Common myeloid progenitor, CD34-positive (primary cell): ENCODE measurements around the gene ACTL6B.

ENCODE experiments used
- CTCF ChIA-PET: fragments of 350-600 bp; sonication (Branson Sonifier 250); formaldehyde crosslinking; loops from one replicate; lab custom pipeline; 2021; ENCODE audit warnings: antibody characterized with exemption; lab: Charles Lee
- POLR2A ChIA-PET: fragments of 350-600 bp; sonication (Branson Sonifier 250); formaldehyde crosslinking; loops from one replicate; lab custom pipeline; 2021; ENCODE audit warnings: antibody characterized with exemption; lab: Charles Lee
- DNase-seq, 3 donors: peaks; one replicate each; pipeline versions ENCODE4 v3.0.0 to v3.0.0-alpha.2; 2013
- H3K27ac ChIP-seq, 2 experiments: 1 replicate in 1 of 2; 2 replicates in 1 of 2; pipeline ENCODE4 v1.7.0; 2013; ENCODE audit warnings: inconsistent platforms in 2 of 2, low read length in 2 of 2, mild to moderate bottlenecking in 2 of 2, low read depth in 1 of 2, moderate library complexity in 1 of 2; ENCODE audit not compliant: severe bottlenecking in 2 of 2, insufficient read depth in 1 of 2, poor library complexity in 1 of 2
- H3K27me3 ChIP-seq, 5 experiments: replicated peaks in 2 of 5; 1 replicate in 3 of 5; 2 replicates in 2 of 5; pipeline versions ENCODE4 v1.6.1 to v1.7.0; 2013; ENCODE audit warnings: low read length in 4 of 5, mild to moderate bottlenecking in 2 of 5, moderate library complexity in 2 of 5, inconsistent platforms in 1 of 5; ENCODE audit not compliant: insufficient read depth in 5 of 5, control insufficient read depth in 4 of 5
- H3K36me3 ChIP-seq, 4 experiments: 1 replicate in 2 of 4; 2 replicates in 2 of 4; pipeline versions ENCODE4 v1.6.1 to v1.7.0; 2013; ENCODE audit warnings: low read length in 3 of 4, control low read depth in 1 of 4, mild to moderate bottlenecking in 1 of 4; ENCODE audit not compliant: control insufficient read depth in 4 of 4, insufficient read depth in 4 of 4
- H3K4me1 ChIP-seq, 4 experiments: 1 replicate in 3 of 4; 2 replicates in 1 of 4; pipeline versions ENCODE4 v1.6.1 to v1.7.1; 2013; ENCODE audit warnings: low read length in 3 of 4, mild to moderate bottlenecking in 3 of 4, control low read depth in 1 of 4, inconsistent platforms in 1 of 4, moderate library complexity in 1 of 4; ENCODE audit not compliant: control insufficient read depth in 4 of 4, insufficient read depth in 4 of 4; ENCODE audit errors: control extremely low read depth in 1 of 4
- H3K4me3 ChIP-seq, 7 experiments: 1 replicate in 4 of 7; 2 replicates in 3 of 7; pipeline versions ENCODE4 v1.5.1 to v1.7.0; 2013; ENCODE audit warnings: mild to moderate bottlenecking in 7 of 7, low read length in 6 of 7, moderate library complexity in 6 of 7, inconsistent platforms in 2 of 7, low read depth in 2 of 7, control low read depth in 1 of 7; ENCODE audit not compliant: insufficient read depth in 4 of 7, control insufficient read depth in 1 of 7; ENCODE audit errors: extremely low read depth in 1 of 7
- H3K9me3 ChIP-seq, 5 experiments: 1 replicate in 4 of 5; 2 replicates in 1 of 5; pipeline versions ENCODE4 v1.6.1 to v1.7.1; 2013; ENCODE audit warnings: low read length in 4 of 5, mild to moderate bottlenecking in 2 of 5, inconsistent platforms in 1 of 5, low read depth in 1 of 5, moderate library complexity in 1 of 5; ENCODE audit not compliant: control insufficient read depth in 4 of 5, insufficient read depth in 2 of 5; ENCODE audit errors: control extremely low read depth in 1 of 5
- WGBS: methylation state at CpG from one replicate; pipeline ENCODE4 v1.1.5; 2013; ENCODE audit not compliant: insufficient coverage; 5-methylcytosine and 5-hydroxymethylcytosine counted together

The ACTL6B gene

GRCh38 chr7:100620239-100620638, 36.0 kb downstream of the ACTL6B start:
- no peak for DNase-seq
- Histone ChIP-seq H3K9me3 (no peaks in the 10 kb centered on the region), H3K27me3 (no peaks in the 10 kb centered on the region), H3K27ac (no peak overlapping the region), H3K4me1 (no peaks in the 10 kb centered on the region), H3K36me3 (peaks cover 0 to 2% (median 0%) of the 10 kb centered on the region in 4 experiments), H3K4me3 (no peak overlapping the region)
- ChIA-PET POLR2A (no interaction called here), CTCF (interaction anchor here (1.1 to 1.7 kb wide), 3 partner anchors 9 to 14 kb away, joined by 4 to 5 read pairs (median 5); no protein-coding TSS in a partner anchor)
- 100% methylated on average over 1 of the region's 6 CpGs for WGBS

GRCh38 chr7:100614308-100614861, 41.9 kb downstream of the ACTL6B start:
- Histone ChIP-seq H3K4me3 (no peak overlapping the region), H3K4me1 (peaks cover 4 to 24% (median 19%) of the 10 kb centered on the region in 4 experiments), H3K27me3 (no peaks in the 10 kb centered on the region), H3K36me3 (peaks cover 0 to 2% (median 0%) of the 10 kb centered on the region in 4 experiments), H3K27ac (no peak overlapping the region), H3K9me3 (no peaks in the 10 kb centered on the region)
- WGBS: 92% methylated on average over 2 of the region's 6 CpGs
- DNase-seq: no peak
- ChIA-PET POLR2A (interaction anchor here (0.6 kb wide), 1 partner anchor 29 kb away, joined by 5 read pairs; no protein-coding TSS in a partner anchor), CTCF (interaction anchor here (0.9 to 6.9 kb wide), 17 partner anchors 8 to 91 kb away, joined by 3 to 55 read pairs (median 5); partner anchors contain the start of gene POP7)

GRCh38 chr7:100613412-100614175, 42.7 kb downstream of the ACTL6B start:
- ChIA-PET CTCF (interaction anchor here (0.6 to 6.9 kb wide), 23 partner anchors 9 to 223 kb away, joined by 3 to 55 read pairs (median 4); partner anchors contain the start of gene POP7), POLR2A (interaction anchor here (0.6 kb wide), 1 partner anchor 21 kb away, joined by 3 read pairs; no protein-coding TSS in a partner anchor)
- Histone ChIP-seq H3K27me3 (no peaks in the 10 kb centered on the region), H3K27ac (no peak overlapping the region), H3K9me3 (no peaks in the 10 kb centered on the region), H3K4me3 (peak overlapping the region in 4 of 7 experiments; percentile 75 to 84 (median 76)), H3K36me3 (peaks cover 0 to 2% (median 0%) of the 10 kb centered on the region in 4 experiments), H3K4me1 (peaks cover 4 to 24% (median 19%) of the 10 kb centered on the region in 4 experiments)
- WGBS: 94% methylated on average over 8 of the region's 13 CpGs
- no peak for DNase-seq

GRCh38 chr7:100612730-100613390, 43.4 kb downstream of the ACTL6B start:
- H3K4me3 ChIP-seq: peak overlapping the region; percentile 75 to 91 (median 84)
- WGBS: 7% methylated on average over 8 of the region's 29 CpGs
- peak overlapping the region in 1 of 2 experiments; percentile 88 for H3K27ac ChIP-seq
- POLR2A ChIA-PET: interaction anchor here (1.3 to 1.4 kb wide), 2 partner anchors 63 to 81 kb away, joined by 4 to 5 read pairs; partner anchors contain the start of gene GIGYF1
- peaks cover 0 to 2% (median 0%) of the 10 kb centered on the region in 4 experiments for H3K36me3 ChIP-seq
- no peaks in the 10 kb centered on the region for H3K27me3 ChIP-seq
- H3K9me3 ChIP-seq: no peaks in the 10 kb centered on the region
- peaks cover 4 to 24% (median 19%) of the 10 kb centered on the region in 4 experiments for H3K4me1 ChIP-seq
- CTCF ChIA-PET: interaction anchor here (0.7 to 6.9 kb wide), 24 partner anchors 8 to 223 kb away, joined by 3 to 55 read pairs (median 4); no protein-coding TSS in a partner anchor
- peak; percentile 52 to 75 (median 66) for DNase-seq

- Histone ChIP-seq H3K27ac (peak within 1 kb of the TSS; percentile 40 to 88), H3K36me3 (peaks cover 0 to 2% (median 0%) of the 10 kb centered on the region in 4 experiments), H3K4me1 (peaks cover 4 to 24% (median 19%) of the 10 kb centered on the region in 4 experiments), H3K9me3 (no peaks in the 10 kb centered on the region), H3K4me3 (peak within 1 kb of the TSS; percentile 75 to 91 (median 84)), H3K27me3 (peaks cover 0 to 2% (median 0%) of the 10 kb centered on the region in 5 experiments)
- CTCF ChIA-PET: interaction anchor here (0.7 to 6.9 kb wide), 20 partner anchors 9 to 224 kb away, joined by 3 to 55 read pairs (median 4); no protein-coding TSS in a partner anchor
- DNase-seq: peak; percentile 99 to 100 (median 99)
- POLR2A ChIA-PET: interaction anchor here (0.8 to 1.4 kb wide), 4 partner anchors 16 to 82 kb away, joined by 3 to 5 read pairs (median 4); partner anchors contain the start of genes FBXO24, GIGYF1 and LRCH4
- WGBS: 0% methylated on average over 61 of the region's 61 CpGs
These were observed 44.1 kb downstream of the ACTL6B start, which contains the start of gene MOSPD3 for GRCh38 chr7:100611983-100612729. TSS of gene MOSPD3 (plus strand) at chr7:100612540. CDS start at chr7:100612792, 252 bp downstream.

GRCh38 chr7:100609958-100610357, 46.3 kb downstream of the ACTL6B start:
- 98% methylated on average over 5 of the region's 5 CpGs for WGBS
- POLR2A ChIA-PET: no interaction called here
- no peak for DNase-seq

More at GRCh38 chr7:100609958-100610357, 46.3 kb downstream of the ACTL6B start:
- H3K9me3 ChIP-seq: no peaks in the 10 kb centered on the region
- H3K27ac ChIP-seq: no peak overlapping the region
- CTCF ChIA-PET: interaction anchor here (0.6 kb wide), 1 partner anchor 65 kb away, joined by 3 read pairs; no protein-coding TSS in a partner anchor
- peaks cover 4 to 34% (median 31%) of the 10 kb centered on the region in 4 experiments for H3K4me1 ChIP-seq
- no peak overlapping the region for H3K4me3 ChIP-seq
- peaks cover 0 to 15% (median 7%) of the 10 kb centered on the region in 5 experiments for H3K27me3 ChIP-seq
- H3K36me3 ChIP-seq: no peaks in the 10 kb centered on the region
